Measurements from ENCODE around the gene ASXL2.
"Not testable (repeated sequence)": the region's sequence is repeated elsewhere in the genome, so short reads cannot be mapped to it uniquely, and the experiment has no call there.

ASXL2 gene

GRCh38 chr2:25832897-25833296 lies 45.4 kb downstream of the ASXL2 start:
- DNase-seq (ENCODE audit: low read depth): no peak

DNA sequence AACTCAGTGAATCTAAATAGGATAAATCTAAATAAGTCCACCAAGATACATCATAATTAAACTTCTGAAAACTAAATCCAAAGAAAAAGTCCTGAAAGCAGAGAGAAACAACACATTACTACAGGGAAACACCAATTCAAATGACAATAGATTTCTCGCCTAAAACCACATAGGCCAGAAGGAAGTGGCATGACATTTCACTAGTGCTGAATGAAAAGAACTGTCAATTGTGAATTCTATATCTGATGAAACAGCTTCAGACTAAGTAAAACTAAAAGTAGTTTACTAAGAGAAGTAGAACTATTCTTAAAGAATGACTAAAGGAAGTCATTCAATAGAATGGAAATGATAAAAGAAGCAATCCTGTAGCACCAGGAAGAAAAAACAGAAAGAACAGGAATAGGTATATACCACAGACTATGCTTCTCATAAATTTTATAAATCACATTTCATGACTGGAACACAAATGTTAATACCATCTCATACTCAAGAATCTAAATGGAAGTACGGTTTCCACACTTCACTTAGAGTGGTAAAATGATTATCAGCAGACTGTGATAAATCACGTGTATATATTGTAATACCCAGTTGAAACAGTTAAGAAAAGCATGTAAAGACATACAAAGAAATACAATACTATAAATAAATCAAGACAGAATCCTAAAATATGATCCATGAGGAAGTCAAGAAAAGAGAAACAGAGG lies 46.4 kb downstream of the ASXL2 start:
- DNase-seq (ENCODE audit: low read depth): no peak

DNA sequence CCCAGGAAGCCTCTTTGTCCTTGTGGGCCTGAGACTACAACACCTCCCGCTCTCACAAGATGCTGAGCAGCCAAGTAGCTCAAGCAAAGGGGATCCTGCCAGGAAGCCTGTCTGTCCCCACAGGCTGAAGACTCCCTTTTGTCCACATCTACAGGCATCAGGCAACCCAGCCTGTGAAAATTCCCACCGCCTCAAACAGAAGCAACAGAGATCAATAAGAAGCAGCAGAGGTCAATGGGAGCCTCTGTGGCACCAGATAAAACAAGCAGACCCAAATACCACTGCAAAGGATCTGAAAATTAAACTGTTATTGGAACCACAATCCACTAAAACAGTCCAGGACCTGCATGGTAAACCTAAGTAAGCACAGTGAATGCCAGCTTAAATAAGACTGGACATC lies 48.5 kb downstream of the ASXL2 start:
- DNase-seq (ENCODE audit: low read depth): no peak

GRCh38 chr2:25829377-25829704 lies 48.9 kb downstream of the ASXL2 start:
- DNase-seq (ENCODE audit: low read depth): no peak

DNA sequence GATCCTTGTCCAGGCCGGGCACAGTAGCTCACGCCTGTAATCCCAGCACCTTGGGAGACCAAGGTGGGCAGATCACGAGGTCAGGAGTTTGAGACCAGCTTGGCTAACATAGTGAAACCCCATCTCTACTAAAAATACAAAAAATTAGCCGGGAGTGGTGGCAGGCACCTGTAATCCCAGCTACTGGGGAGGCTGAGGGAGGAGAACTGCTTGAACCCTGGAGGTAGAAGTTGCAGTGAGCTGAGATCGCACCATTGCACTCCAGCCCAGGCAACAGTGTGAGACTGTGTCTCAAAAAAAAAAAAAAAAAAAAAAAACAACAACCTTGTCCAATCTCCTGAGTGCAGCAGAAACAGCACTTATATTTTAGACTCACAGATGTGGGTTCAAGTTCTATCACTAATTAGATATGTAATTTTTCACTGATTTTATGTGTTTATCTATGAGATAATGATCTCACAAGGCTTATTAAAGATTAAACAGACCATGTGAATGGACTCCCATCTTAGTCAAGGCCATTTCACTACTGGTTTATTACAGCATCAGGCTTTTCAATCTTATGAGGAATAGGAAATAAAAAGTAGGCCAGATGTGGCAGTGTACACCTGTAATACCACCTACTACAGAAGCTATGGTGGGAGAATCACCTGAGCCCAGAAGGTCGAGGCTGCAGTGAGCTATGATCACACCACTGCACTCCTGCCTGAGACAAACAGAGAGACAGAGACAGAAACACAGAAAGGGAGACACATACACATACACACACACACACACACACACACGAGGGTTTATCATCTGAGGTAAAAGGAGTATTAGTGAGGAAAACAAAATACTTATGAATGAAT lies 49.5 kb downstream of the ASXL2 start:
- not testable (repeated sequence) for DNase-seq (ENCODE audit: low read depth)

DNA sequence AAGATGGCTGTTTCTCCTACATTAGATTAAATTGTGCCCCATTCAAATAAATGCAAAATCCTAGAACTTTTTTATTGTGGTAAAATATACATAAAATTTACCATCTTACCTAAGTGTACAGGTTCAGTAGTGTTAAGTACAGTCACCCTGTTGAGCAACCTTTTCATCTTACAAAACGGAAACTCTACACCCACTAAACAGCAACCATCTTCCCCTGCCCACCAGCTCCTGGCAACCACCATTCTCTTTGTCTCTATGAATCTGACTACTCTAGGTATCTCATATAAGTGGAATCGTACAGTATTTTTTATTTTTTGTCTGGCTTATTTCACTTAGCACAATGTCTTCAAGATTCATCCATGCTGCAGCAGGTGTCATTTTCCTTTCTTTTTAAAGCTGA lies 53.0 kb downstream of the ASXL2 start:
- DNase-seq (ENCODE audit: low read depth): peak; percentile 25

DNA sequence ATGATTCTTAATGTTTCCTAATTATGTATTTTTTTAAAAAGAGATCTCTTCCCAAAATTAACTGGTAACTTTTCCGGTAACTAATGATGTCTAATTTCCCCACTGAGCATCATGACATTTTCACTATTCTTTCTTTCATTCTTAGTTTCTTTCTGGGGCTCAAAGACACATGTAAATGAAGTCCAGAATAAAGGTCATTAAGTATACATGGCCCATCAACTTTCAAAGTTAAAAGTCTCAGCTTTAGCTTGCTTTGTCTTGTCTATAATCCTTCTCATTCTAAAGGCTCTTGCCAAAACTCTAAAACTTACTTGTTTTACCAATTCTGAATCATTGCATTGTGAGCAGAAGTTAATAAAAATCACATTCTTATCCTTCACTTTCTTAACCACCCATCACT lies 53.6 kb downstream of the ASXL2 start:
- DNase-seq (ENCODE audit: low read depth): no peak

GRCh38 chr2:25824216-25824615 lies 54.1 kb downstream of the ASXL2 start:
- DNase-seq (ENCODE audit: low read depth): no peak

DNA sequence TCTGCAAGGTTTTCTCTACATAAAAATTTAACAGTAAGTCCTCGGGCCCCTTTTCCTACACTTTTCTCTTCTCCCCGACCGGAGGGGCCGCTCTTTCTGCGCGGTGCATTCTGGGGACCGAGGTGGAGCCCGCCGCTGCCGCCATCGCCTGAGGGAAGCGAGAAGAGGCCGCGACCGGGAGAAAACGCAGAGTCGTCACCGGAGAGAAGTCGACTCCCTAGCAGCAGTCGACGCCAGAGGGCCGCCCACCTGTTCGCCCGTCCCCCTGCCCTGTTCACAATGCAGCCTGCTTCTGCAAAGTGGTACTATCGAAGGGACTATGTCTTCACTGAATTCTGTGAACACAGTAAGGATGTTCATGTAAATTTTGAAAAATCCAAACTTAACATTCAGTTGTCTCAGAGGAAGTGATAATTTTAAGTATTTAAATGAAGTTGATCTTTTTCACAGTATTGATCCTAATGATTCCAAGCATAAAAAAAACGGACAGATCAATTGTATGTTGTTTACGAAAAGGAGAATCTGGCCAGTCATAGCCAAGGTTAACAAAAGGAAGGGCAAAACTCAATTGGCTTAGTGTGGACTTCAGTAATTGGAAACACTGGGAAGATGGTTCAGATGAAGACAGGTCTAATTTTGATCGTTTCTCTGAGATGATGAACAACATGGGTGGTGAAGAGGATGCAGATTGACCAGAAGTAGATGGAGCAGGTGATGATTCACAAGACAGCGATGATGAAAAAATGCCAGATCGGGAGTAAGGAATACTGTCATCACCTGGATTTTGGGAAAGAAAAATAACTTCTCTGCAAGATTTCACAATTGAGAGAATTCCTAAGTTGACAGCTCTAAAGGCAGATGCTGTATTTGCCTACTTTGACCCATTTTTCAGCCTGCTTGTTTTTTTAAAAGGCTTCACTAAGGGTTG lies 55.8 kb downstream of the ASXL2 start:
- peak; percentile 34 for DNase-seq (ENCODE audit: low read depth)

GRCh38 chr2:25821225-25822056 lies 56.8 kb downstream of the ASXL2 start:
- DNase-seq (ENCODE audit: low read depth): no peak

DNA sequence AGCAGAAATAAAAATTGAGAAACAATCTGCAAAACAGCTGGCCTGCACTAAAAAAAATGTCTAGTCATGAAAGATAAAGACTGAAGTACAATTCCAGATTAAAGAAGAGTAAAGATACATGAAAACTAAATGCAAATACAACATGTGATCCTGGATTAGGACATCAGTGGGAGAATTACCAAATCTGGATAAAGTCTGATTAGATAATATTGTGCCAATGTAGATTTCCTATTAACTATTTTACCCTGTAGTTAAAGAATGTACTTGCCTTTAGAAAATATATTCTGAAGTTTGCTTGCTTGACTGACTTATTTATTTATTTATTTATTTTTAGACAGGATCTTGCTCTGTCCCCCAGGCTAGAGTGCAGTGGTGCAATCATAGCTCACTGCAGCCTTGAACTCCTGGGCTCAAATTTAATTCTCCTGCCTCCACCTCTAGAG lies 58.7 kb downstream of the ASXL2 start:
- no peak for DNase-seq (ENCODE audit: low read depth)

GRCh38 chr2:25817630-25818029 lies 60.7 kb downstream of the ASXL2 start:
- no peak for DNase-seq (ENCODE audit: low read depth)

GRCh38 chr2:25817006-25817405 lies 61.3 kb downstream of the ASXL2 start:
- no peak for DNase-seq (ENCODE audit: low read depth)

DNA sequence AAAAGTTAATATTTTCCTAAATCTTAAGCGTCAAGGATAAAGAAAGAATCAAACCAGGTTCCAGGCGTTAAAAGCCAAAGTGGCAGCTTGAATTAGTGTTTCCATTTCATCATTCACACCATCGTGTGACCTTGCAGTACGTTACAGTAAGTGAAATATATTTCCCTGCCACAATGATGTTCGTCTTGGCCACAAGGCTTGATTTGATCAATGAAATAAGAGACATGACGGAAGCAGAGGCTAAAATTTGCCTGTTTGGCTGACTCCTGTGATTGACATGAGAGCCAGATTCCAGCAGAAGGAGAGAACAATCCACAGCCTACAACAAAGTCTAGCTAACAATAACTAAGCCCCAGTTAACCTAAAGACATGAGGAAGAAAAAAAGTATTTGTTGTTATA lies 62.0 kb downstream of the ASXL2 start:
- DNase-seq (ENCODE audit: low read depth): no peak

GRCh38 chr2:25814681-25815080 lies 63.6 kb downstream of the ASXL2 start:
- DNase-seq (ENCODE audit: low read depth): no peak

GRCh38 chr2:25810428-25810827 lies 67.9 kb downstream of the ASXL2 start:
- DNase-seq (ENCODE audit: low read depth): no peak

- no peak for DNase-seq (ENCODE audit: low read depth)
Measured at GRCh38 chr2:25809646-25810045, 68.6 kb downstream of the ASXL2 start.

GRCh38 chr2:25808006-25808383 lies 70.3 kb downstream of the ASXL2 start:
- DNase-seq (ENCODE audit: low read depth): no peak

GRCh38 chr2:25806941-25807340 lies 71.3 kb downstream of the ASXL2 start:
- DNase-seq (ENCODE audit: low read depth): no peak

GRCh38 chr2:25805987-25806386 lies 72.3 kb downstream of the ASXL2 start:
- no peak for DNase-seq (ENCODE audit: low read depth)

- DNase-seq (ENCODE audit: low read depth): no peak
Measured at GRCh38 chr2:25804338-25804737, 73.9 kb downstream of the ASXL2 start.

- DNase-seq (ENCODE audit: low read depth): no peak
Measured at GRCh38 chr2:25799301-25799700, 79.0 kb downstream of the ASXL2 start.

Data from stimulated activated CD8-positive, alpha-beta memory T cell treated with anti-CD3 and anti-CD28 coated beads, Interleukin-12 subunit alpha, Interleukin-12 subunit beta, amount 100 ng/mL, for 4 hours (primary cell).